ENCODE measurements around the gene SLC13A4.

SLC13A4 gene

DNA sequence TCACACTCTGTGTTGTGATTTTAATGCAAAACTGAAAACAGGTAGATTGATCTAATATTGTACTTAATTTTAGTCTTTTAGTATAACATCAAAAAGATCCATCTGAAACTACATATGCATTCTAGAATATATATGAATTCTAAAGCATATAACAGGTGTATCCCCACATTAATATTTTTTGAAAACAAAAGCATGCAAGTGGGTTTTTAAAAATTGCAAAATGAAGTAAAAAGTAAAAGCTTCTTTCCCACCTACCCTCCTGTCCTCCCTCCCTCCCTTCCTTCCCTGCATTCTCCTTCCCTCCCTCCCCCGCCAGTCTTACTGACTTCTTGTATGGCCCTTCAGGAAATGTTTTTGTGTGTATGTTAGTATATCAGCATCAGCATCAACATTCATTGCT lies 80.2 kb downstream of the SLC13A4 start:
- no peaks in the 10 kb centered on the region for H3K9me3 ChIP-seq (ENCODE audit: control insufficient read depth, insufficient read depth, low read depth, low read length)
- TF ChIP-seq ZNF211 (tag by site-specific recombination; IDR thresholded peaks at IDR 0.05; ENCODE audit: low read depth) = no peak
- TF ChIP-seq ZNF792 (tag by site-specific recombination; IDR thresholded peaks at IDR 0.05) = no peak
- TF ChIP-seq ZNF16 (tag by site-specific recombination; IDR thresholded peaks at IDR 0.05; ENCODE audit: low read depth) = no peak
- TF ChIP-seq ZNF677 (tag by site-specific recombination; IDR thresholded peaks at IDR 0.05) = no peak
- TF ChIP-seq ZNF274 (IDR thresholded peaks at IDR 0.05; ENCODE audit: low read length) = no peak
- TF ChIP-seq ZNF274 (tag by site-specific recombination; IDR thresholded peaks at IDR 0.05; ENCODE audit: borderline replicate concordance) = no peak
- no peak for TF ChIP-seq MEIS1 (CRISPR knock-in tag; IDR thresholded peaks at IDR 0.05; ENCODE audit: borderline replicate concordance)
- no peak for TF ChIP-seq ZNF146 (tag by site-specific recombination; IDR thresholded peaks at IDR 0.05)
- no peak for TF ChIP-seq ZNF335 (tag by site-specific recombination; conservative IDR thresholded peaks at IDR 0.05)
- TF ChIP-seq, protein P1, sequence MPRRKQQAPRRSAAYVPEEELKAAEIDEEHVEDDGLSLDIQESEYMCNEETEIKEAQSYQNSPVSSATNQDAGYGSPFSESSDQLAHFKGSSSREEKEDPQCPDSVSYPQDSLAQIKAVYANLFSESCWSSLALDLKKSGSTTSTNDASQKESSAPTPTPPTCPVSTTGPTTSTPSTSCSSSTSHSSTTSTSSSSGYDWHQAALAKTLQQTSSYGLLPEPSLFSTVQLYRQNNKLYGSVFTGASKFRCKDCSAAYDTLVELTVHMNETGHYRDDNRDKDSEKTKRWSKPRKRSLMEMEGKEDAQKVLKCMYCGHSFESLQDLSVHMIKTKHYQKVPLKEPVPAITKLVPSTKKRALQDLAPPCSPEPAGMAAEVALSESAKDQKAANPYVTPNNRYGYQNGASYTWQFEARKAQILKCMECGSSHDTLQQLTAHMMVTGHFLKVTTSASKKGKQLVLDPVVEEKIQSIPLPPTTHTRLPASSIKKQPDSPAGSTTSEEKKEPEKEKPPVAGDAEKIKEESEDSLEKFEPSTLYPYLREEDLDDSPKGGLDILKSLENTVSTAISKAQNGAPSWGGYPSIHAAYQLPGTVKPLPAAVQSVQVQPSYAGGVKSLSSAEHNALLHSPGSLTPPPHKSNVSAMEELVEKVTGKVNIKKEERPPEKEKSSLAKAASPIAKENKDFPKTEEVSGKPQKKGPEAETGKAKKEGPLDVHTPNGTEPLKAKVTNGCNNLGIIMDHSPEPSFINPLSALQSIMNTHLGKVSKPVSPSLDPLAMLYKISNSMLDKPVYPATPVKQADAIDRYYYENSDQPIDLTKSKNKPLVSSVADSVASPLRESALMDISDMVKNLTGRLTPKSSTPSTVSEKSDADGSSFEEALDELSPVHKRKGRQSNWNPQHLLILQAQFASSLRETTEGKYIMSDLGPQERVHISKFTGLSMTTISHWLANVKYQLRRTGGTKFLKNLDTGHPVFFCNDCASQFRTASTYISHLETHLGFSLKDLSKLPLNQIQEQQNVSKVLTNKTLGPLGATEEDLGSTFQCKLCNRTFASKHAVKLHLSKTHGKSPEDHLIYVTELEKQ (tag by site-specific recombination; IDR thresholded peaks at IDR 0.05; ENCODE audit: borderline replicate concordance) = no peak
- TF ChIP-seq ZNF473 (tag by site-specific recombination; IDR thresholded peaks at IDR 0.05) = no peak
- no peak for TF ChIP-seq ZNF184 (tag by site-specific recombination; IDR thresholded peaks at IDR 0.05)
- no peak for TF ChIP-seq ZNF747 (tag by site-specific recombination; IDR thresholded peaks at IDR 0.05)
- TF ChIP-seq ZNF239 (tag by site-specific recombination; IDR thresholded peaks at IDR 0.05) = no peak
- no peak for TF ChIP-seq MYNN (tag by site-specific recombination; IDR thresholded peaks at IDR 0.05; ENCODE audit: borderline replicate concordance)
- TF ChIP-seq, protein P2, sequence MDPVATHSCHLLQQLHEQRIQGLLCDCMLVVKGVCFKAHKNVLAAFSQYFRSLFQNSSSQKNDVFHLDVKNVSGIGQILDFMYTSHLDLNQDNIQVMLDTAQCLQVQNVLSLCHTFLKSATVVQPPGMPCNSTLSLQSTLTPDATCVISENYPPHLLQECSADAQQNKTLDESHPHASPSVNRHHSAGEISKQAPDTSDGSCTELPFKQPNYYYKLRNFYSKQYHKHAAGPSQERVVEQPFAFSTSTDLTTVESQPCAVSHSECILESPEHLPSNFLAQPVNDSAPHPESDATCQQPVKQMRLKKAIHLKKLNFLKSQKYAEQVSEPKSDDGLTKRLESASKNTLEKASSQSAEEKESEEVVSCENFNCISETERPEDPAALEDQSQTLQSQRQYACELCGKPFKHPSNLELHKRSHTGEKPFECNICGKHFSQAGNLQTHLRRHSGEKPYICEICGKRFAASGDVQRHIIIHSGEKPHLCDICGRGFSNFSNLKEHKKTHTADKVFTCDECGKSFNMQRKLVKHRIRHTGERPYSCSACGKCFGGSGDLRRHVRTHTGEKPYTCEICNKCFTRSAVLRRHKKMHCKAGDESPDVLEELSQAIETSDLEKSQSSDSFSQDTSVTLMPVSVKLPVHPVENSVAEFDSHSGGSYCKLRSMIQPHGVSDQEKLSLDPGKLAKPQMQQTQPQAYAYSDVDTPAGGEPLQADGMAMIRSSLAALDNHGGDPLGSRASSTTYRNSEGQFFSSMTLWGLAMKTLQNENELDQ (tag by site-specific recombination; IDR thresholded peaks at IDR 0.05; ENCODE audit: low read depth) = no peak
- no peak for TF ChIP-seq ZNF624 (tag by site-specific recombination; IDR thresholded peaks at IDR 0.05)
- TF ChIP-seq, protein P3, sequence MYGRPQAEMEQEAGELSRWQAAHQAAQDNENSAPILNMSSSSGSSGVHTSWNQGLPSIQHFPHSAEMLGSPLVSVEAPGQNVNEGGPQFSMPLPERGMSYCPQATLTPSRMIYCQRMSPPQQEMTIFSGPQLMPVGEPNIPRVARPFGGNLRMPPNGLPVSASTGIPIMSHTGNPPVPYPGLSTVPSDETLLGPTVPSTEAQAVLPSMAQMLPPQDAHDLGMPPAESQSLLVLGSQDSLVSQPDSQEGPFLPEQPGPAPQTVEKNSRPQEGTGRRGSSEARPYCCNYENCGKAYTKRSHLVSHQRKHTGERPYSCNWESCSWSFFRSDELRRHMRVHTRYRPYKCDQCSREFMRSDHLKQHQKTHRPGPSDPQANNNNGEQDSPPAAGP (tag by site-specific recombination; IDR thresholded peaks at IDR 0.05) = no peak
- no peak for TF ChIP-seq ZNF621 (tag by site-specific recombination; IDR thresholded peaks at IDR 0.05)
- no peak for TF ChIP-seq ZNF155 (tag by site-specific recombination; IDR thresholded peaks at IDR 0.05)
- TF ChIP-seq SP7 (tag by site-specific recombination; IDR thresholded peaks at IDR 0.05) = no peak
- ChIA-PET CTCF (interaction anchor here (0.6 to 1.7 kb wide), 4 partner anchors 9 to 825 kb away, joined by 3 to 4 read pairs (median 3); partner anchors contain the start of gene STMP1), POLR2A (no interaction called here)
- H3K4me1 ChIP-seq (ENCODE audit: control insufficient read depth, insufficient read depth, low read length) = no peaks in the 10 kb centered on the region
- H3K4me3 ChIP-seq (ENCODE audit: low read depth, low read length) = no peak overlapping the region
- H3K36me3 ChIP-seq (ENCODE audit: control insufficient read depth in 2 of 2, insufficient read depth in 1 of 2, low read length in 2 of 2) = peaks cover 33 to 75% of the 10 kb centered on the region in 2 experiments
- H3K27ac ChIP-seq (ENCODE audit: extremely low read depth, low read depth, low read length) = no peak overlapping the region
